ENCODE data around the gene SH3D19.
"Not testable (repeated sequence)": the region's sequence is repeated elsewhere in the genome, so short reads cannot be mapped to it uniquely, and the experiment has no call there.

Gene SH3D19

GRCh38 chr4:151139814-151140213 is 185.6 kb downstream of the SH3D19 start:
- Histone ChIP-seq H3K4me3 (replicated peaks; ENCODE audit: low read depth, low read length) (no peak overlapping the region), H3K27me3 (replicated peaks; ENCODE audit: control insufficient read depth, insufficient read depth, low read length) (no peaks in the 10 kb centered on the region), H3K36me3 (ENCODE audit: control insufficient read depth, insufficient read depth, low read length) (no peaks in the 10 kb centered on the region)
- no peak for DNase-seq (ENCODE audit: extremely low read depth, insufficient read length)
- no peak for TF ChIP-seq CTCF (IDR thresholded peaks at IDR 0.05; ENCODE audit: insufficient read depth, low read length, poor library complexity, severe bottlenecking)

- H3K36me3 ChIP-seq (ENCODE audit: control insufficient read depth, insufficient read depth, low read length); H3K27me3 ChIP-seq (replicated peaks; ENCODE audit: control insufficient read depth, insufficient read depth, low read length); DNase-seq (ENCODE audit: extremely low read depth, insufficient read length); H3K4me3 ChIP-seq (replicated peaks; ENCODE audit: low read depth, low read length): not testable (repeated sequence)
Observed at GRCh38 chr4:151136048-151136447, 189.4 kb downstream of the SH3D19 start.

GRCh38 chr4:151133311-151133710 is 192.1 kb downstream of the SH3D19 start:
- no peak for DNase-seq (ENCODE audit: extremely low read depth, insufficient read length)
- H3K27me3 ChIP-seq (replicated peaks; ENCODE audit: control insufficient read depth, insufficient read depth, low read length): no peaks in the 10 kb centered on the region
- TF ChIP-seq CTCF (IDR thresholded peaks at IDR 0.05; ENCODE audit: insufficient read depth, low read length, poor library complexity, severe bottlenecking): no peak
- no peak overlapping the region for H3K4me3 ChIP-seq (replicated peaks; ENCODE audit: low read depth, low read length)
- no peaks in the 10 kb centered on the region for H3K36me3 ChIP-seq (ENCODE audit: control insufficient read depth, insufficient read depth, low read length)

GRCh38 chr4:151129796-151130195 is 195.6 kb downstream of the SH3D19 start:
- no peaks in the 10 kb centered on the region for H3K27me3 ChIP-seq (replicated peaks; ENCODE audit: control insufficient read depth, insufficient read depth, low read length)
- no peak overlapping the region for H3K4me3 ChIP-seq (replicated peaks; ENCODE audit: low read depth, low read length)
- no peak for DNase-seq (ENCODE audit: extremely low read depth, insufficient read length)
- no peak for TF ChIP-seq CTCF (IDR thresholded peaks at IDR 0.05; ENCODE audit: insufficient read depth, low read length, poor library complexity, severe bottlenecking)
- no peaks in the 10 kb centered on the region for H3K36me3 ChIP-seq (ENCODE audit: control insufficient read depth, insufficient read depth, low read length)

- TF ChIP-seq CTCF (IDR thresholded peaks at IDR 0.05; ENCODE audit: insufficient read depth, low read length, poor library complexity, severe bottlenecking): peak; percentile 75
- H3K36me3 ChIP-seq (ENCODE audit: control insufficient read depth, insufficient read depth, low read length): peaks cover 2% of the 10 kb centered on the region; the same call in 1 of the 2 replicates
- H3K4me3 ChIP-seq (replicated peaks; ENCODE audit: low read depth, low read length): no peak overlapping the region
- no peaks in the 10 kb centered on the region for H3K27me3 ChIP-seq (replicated peaks; ENCODE audit: control insufficient read depth, insufficient read depth, low read length)
- DNase-seq (ENCODE audit: extremely low read depth, insufficient read length): peak; percentile 29
Observed at GRCh38 chr4:151117371-151117962, 207.9 kb downstream of the SH3D19 start.

GRCh38 chr4:151114986-151115385 is 210.4 kb downstream of the SH3D19 start:
- no peak for DNase-seq (ENCODE audit: extremely low read depth, insufficient read length)
- no peak for TF ChIP-seq CTCF (IDR thresholded peaks at IDR 0.05; ENCODE audit: insufficient read depth, low read length, poor library complexity, severe bottlenecking)
- Histone ChIP-seq H3K36me3 (ENCODE audit: control insufficient read depth, insufficient read depth, low read length) (peaks cover 2% of the 10 kb centered on the region; the same call in 1 of the 2 replicates), H3K4me3 (replicated peaks; ENCODE audit: low read depth, low read length) (no peak overlapping the region), H3K27me3 (replicated peaks; ENCODE audit: control insufficient read depth, insufficient read depth, low read length) (no peaks in the 10 kb centered on the region)
